Esophagus muscularis mucosa (tissue), 4 donors: ENCODE results near the gene KIAA2012. TPM values are rescaled to one million over a fixed set of nuclear protein-coding genes. Genes with fewer than 3 reads are reported as not detected.

ENCODE experiments used
- DNase-seq: peaks from one replicate; pipeline ENCODE4 v3.0.0-alpha.2; 2017; ENCODE audit errors: extremely low spot score
- H3K27ac ChIP-seq, 4 donors: fragments of 200-600 bp; sonication (generic); replicated peaks in 1 of 4; 1 replicate in 3 of 4; 2 replicates in 1 of 4; pipeline ENCODE4 v1.5.1; 2016 to 2019; ENCODE audit warnings: mild to moderate bottlenecking in 1 of 4
- H3K27me3 ChIP-seq, 4 donors: fragments of 200-600 bp; sonication (generic); one replicate each; pipeline versions ENCODE4 v1.5.1 to v1.6.0; 2016 to 2019
- H3K36me3 ChIP-seq, 4 donors: fragments of 200-600 bp; sonication (generic); one replicate each; pipeline ENCODE4 v1.5.1; 2016 to 2019
- H3K4me1 ChIP-seq, 4 donors: fragments of 200-600 bp; sonication (generic); one replicate each; pipeline ENCODE4 v1.5.1; 2016 to 2019
- H3K4me3 ChIP-seq, 4 donors: fragments of 200-600 bp; sonication (generic); 1 replicate in 2 of 4; 2 replicates in 2 of 4; pipeline ENCODE4 v1.5.1; 2016 to 2019; ENCODE audit warnings: mild to moderate bottlenecking in 4 of 4, moderate library complexity in 1 of 4
- H3K9me3 ChIP-seq, 4 donors: fragments of 200-600 bp; sonication (generic); 1 replicate in 3 of 4; 2 replicates in 1 of 4; pipeline ENCODE4 v1.5.1; 2016 to 2019
- CTCF ChIP-seq, 3 experiments: fragments of 200-600 bp in 2 of 3; fragments of 450-650 bp in 1 of 3; sonication (generic) in 2 of 3; IDR thresholded peaks; one replicate each; pipeline ENCODE4 v1.5.1; 2017 to 2019; ENCODE audit warnings: antibody characterized with exemption in 3 of 3, mild to moderate bottlenecking in 2 of 3, moderate library complexity in 1 of 3
- EP300 ChIP-seq: sonication (generic); formaldehyde crosslinking; IDR thresholded peaks from one replicate; pipeline ENCODE4 v1.6.1; 2017; ENCODE audit warnings: antibody characterized with exemption
- POLR2A ChIP-seq: fragments of 450-650 bp; IDR thresholded peaks from one replicate; pipeline ENCODE4 v1.6.1; 2017; ENCODE audit warnings: antibody characterized with exemption, moderate library complexity, mild to moderate bottlenecking, low read depth
- POLR2AphosphoS5 ChIP-seq, 2 donors: sonication (generic); formaldehyde crosslinking; IDR thresholded peaks; one replicate each; pipeline ENCODE4 v1.6.1; 2017; ENCODE audit warnings: antibody characterized with exemption in 2 of 2
- WGBS: methylation state at CpG from one replicate; pipeline ENCODE4 v1.1.5; 2018; 5-methylcytosine and 5-hydroxymethylcytosine counted together
- intact Hi-C: fragments of 100-400 bp; cut with DNase I; formaldehyde crosslinking; loops from one replicate; pipeline ENCODE4 v1.15.1; 2023
- total RNA-seq, 4 donors: library from RNA; depleted of rRNA; stranded (reverse); fragments of >200 nt; gene quantifications; one replicate each; pipeline versions ENCODE4 v1.1.0 to v1.2.1, GENCODE V29; 2016

The KIAA2012 gene
- total RNA-seq, 4 donors from 2014 or later, result 0.45 TPM; not detected in 3

GRCh38 chr2:202112041-202112440 lies 39.0 kb downstream of the KIAA2012 start:
- intact Hi-C loops, result no loop called here
- no peaks in the 10 kb centered on the region for H3K36me3 ChIP-seq
- H3K4me3 ChIP-seq, result no peak overlapping the region
- no peaks in the 10 kb centered on the region for H3K27me3 ChIP-seq
- 99% methylated on average over 7 of the region's 7 CpGs for WGBS
- peaks cover 3 to 36% (median 26%) of the 10 kb centered on the region in 4 donors for H3K4me1 ChIP-seq
- DNase-seq, result no peak
- H3K27ac ChIP-seq, result no peak overlapping the region
- TF ChIP-seq POLR2A (no peak), EP300 (no peak), CTCF (IDR thresholded peaks at IDR 0.05) (no peak), POLR2AphosphoS5 (IDR thresholded peaks at IDR 0.05) (no peak)
- no peaks in the 10 kb centered on the region for H3K9me3 ChIP-seq

- TF ChIP-seq POLR2AphosphoS5 (IDR thresholded peaks at IDR 0.05), result no peak
- TF ChIP-seq EP300, result no peak
- TF ChIP-seq CTCF (IDR thresholded peaks at IDR 0.05), result no peak
- TF ChIP-seq POLR2A, result no peak
- Histone ChIP-seq H3K9me3 (no peaks in the 10 kb centered on the region), H3K36me3 (no peaks in the 10 kb centered on the region), H3K4me3 (no peak overlapping the region), H3K4me1 (peaks cover 3 to 36% (median 26%) of the 10 kb centered on the region in 4 donors), H3K27ac (no peak overlapping the region), H3K27me3 (no peaks in the 10 kb centered on the region)
- DNase-seq, result no peak
- intact Hi-C loops, result no loop called here
- 58% methylated on average over 6 of the region's 6 CpGs for WGBS
Measured at GRCh38 chr2:202113571-202114142, 40.6 kb downstream of the KIAA2012 start.

GRCh38 chr2:202114291-202114690 lies 41.2 kb downstream of the KIAA2012 start:
- H3K27me3 ChIP-seq, result no peaks in the 10 kb centered on the region
- 92% methylated on average over 1 of the region's 1 CpG for WGBS
- intact Hi-C loops, result no loop called here
- TF ChIP-seq CTCF (IDR thresholded peaks at IDR 0.05), result no peak
- no peak for TF ChIP-seq POLR2AphosphoS5 (IDR thresholded peaks at IDR 0.05)
- TF ChIP-seq EP300, result no peak
- TF ChIP-seq POLR2A, result no peak
- H3K27ac ChIP-seq, result no peak overlapping the region
- no peak for DNase-seq
- H3K36me3 ChIP-seq, result no peaks in the 10 kb centered on the region
- H3K4me1 ChIP-seq, result peaks cover 3 to 32% (median 26%) of the 10 kb centered on the region in 4 donors
- H3K4me3 ChIP-seq, result no peak overlapping the region
- H3K9me3 ChIP-seq, result no peaks in the 10 kb centered on the region

- intact Hi-C loops, result no loop called here
- Histone ChIP-seq H3K27ac (no peak overlapping the region), H3K36me3 (no peaks in the 10 kb centered on the region), H3K9me3 (no peaks in the 10 kb centered on the region), H3K4me1 (peaks cover 3 to 27% (median 23%) of the 10 kb centered on the region in 4 donors), H3K27me3 (no peaks in the 10 kb centered on the region), H3K4me3 (no peak overlapping the region)
- no peak for TF ChIP-seq POLR2A
- TF ChIP-seq CTCF (IDR thresholded peaks at IDR 0.05), result no peak
- TF ChIP-seq EP300, result no peak
- TF ChIP-seq POLR2AphosphoS5 (IDR thresholded peaks at IDR 0.05), result no peak
- no peak for DNase-seq
- WGBS, result 100% methylated on average over 1 of the region's 1 CpG
Measured at GRCh38 chr2:202114795-202115194, 41.7 kb downstream of the KIAA2012 start.

- 64% methylated on average over 1 of the region's 1 CpG for WGBS
- H3K27ac ChIP-seq, result peak overlapping the region in 2 of 4 donors; percentile 4 to 14
- TF ChIP-seq CTCF (IDR thresholded peaks at IDR 0.05) (no peak), POLR2AphosphoS5 (IDR thresholded peaks at IDR 0.05) (no peak), POLR2A (no peak), EP300 (no peak)
- no peak for DNase-seq
- no peak overlapping the region for H3K4me3 ChIP-seq
- intact Hi-C loops, result no loop called here
- H3K9me3 ChIP-seq, result no peaks in the 10 kb centered on the region
- H3K36me3 ChIP-seq, result no peaks in the 10 kb centered on the region
- H3K4me1 ChIP-seq, result peaks cover 0 to 20% (median 17%) of the 10 kb centered on the region in 4 donors
- no peaks in the 10 kb centered on the region for H3K27me3 ChIP-seq
Measured at GRCh38 chr2:202115479-202115971, 42.5 kb downstream of the KIAA2012 start.
